Activated T-helper 1 cell treated with Interleukin-2 at 50 U/mL for 16 hours (primary cell): ENCODE results near the gene HOXB6.
A peak's percentile ranks its signal among the peaks of the same experiment; 100 is the strongest.

Experiments used
- DNase-seq: peaks from one replicate; pipeline ENCODE4 v3.0.0-alpha.2; 2020; ENCODE audit warnings: low read depth

HOXB6 gene

GRCh38 chr17:48604770-48605329 is at the start of gene HOXB6:
Gene HOXB6, minus strand, starts transcription at chr17:48604986. Its CDS starts 6,836 bp downstream, at chr17:48598150.
- DNase-seq: no peak

- no peak for DNase-seq
Measured at GRCh38 chr17:48649741-48650140, 45.0 kb upstream of the HOXB6 start.

DNA sequence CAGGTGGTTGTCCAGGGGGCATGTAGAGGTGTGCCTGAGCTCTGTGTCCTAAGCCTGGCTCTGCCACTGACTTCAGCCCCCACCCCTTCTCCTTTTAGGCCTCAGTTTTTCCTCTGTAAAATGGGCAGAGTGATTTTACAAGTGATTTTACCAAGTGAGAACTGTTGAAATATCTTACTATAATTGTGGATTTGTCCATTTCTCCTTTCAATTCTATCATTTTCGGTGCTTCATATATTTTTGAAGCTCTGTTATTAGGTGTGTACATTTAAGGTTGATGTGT is 43.1 kb upstream of the HOXB6 start:
- no peak for DNase-seq

GRCh38 chr17:48647103-48647962 is 42.5 kb upstream of the HOXB6 start:
- DNase-seq: no peak

- no peak for DNase-seq
Measured at GRCh38 chr17:48646183-48647102, 41.7 kb upstream of the HOXB6 start.

DNA sequence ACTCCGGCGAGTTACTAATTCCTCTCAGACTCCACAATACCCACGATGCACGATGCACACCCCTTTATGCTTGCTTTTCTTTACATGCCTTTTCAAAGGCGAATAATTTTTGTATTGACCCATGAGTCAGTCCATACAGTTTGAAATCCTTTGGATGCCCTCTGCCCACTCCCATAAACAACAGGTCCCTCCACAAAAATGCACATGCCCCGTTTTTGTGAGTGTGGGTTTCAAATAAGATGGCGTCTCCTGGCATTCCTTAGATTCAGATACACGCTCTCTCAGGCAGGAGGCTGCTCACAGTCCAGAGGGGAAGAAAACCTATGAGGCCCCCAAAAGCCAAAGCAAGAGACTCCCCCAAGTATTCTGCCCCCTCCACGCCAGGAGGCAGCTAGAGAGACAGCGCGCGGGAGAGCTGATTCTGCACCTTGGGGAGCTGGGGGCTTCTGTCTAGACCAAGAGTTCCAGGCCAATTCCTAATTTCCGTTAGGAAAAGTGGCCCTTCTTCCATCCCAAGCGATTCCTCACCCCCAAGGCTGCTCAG is 40.9 kb upstream of the HOXB6 start:
- no peak for DNase-seq

GRCh38 chr17:48644910-48645557 is 40.2 kb upstream of the HOXB6 start:
- DNase-seq: no peak

- no peak for DNase-seq
Measured at GRCh38 chr17:48644159-48644558, 39.4 kb upstream of the HOXB6 start.

GRCh38 chr17:48643697-48644012 is 38.9 kb upstream of the HOXB6 start:
- no peak for DNase-seq

DNA sequence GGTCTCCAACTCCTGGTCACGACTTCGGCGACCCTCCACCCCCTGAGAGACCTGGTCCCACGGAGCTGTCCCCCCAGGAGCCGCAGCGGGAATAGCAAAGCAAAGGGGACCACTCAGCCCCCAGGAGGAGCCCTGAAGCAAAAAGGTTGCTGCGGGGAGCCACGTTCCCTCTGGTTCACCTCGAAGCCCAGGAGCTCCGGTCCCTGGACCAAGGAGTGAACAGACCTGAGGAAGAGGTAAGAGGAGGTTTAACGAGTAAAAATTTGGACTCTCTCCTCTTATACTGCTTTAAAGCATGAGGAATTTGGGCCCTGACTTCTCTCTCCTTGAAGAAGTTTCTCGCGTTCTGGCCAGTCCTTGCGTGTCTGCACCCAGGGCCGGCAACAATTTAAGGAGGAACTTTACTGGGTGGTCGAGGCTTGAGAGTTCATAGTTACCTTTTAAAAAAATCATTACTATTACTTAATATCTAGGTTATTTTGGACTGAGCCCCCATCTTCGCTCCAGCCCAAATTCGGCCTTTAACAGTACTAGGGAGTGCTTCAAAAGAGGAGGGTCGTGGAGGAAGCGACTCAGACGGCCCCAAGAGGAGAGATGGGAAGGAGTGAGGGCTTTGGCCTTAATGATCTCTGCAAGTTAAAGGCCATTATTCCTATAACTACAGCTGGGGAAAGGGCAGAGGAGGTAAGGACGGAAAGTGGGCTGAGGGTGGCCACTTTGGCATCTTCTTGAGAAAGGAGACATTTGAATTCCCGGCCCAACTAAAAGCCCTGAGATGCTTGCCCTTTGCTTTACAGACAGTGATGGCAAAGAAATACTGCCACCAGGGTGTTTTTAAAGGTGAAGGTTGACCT is 38.3 kb upstream of the HOXB6 start:
- DNase-seq: no peak

DNA sequence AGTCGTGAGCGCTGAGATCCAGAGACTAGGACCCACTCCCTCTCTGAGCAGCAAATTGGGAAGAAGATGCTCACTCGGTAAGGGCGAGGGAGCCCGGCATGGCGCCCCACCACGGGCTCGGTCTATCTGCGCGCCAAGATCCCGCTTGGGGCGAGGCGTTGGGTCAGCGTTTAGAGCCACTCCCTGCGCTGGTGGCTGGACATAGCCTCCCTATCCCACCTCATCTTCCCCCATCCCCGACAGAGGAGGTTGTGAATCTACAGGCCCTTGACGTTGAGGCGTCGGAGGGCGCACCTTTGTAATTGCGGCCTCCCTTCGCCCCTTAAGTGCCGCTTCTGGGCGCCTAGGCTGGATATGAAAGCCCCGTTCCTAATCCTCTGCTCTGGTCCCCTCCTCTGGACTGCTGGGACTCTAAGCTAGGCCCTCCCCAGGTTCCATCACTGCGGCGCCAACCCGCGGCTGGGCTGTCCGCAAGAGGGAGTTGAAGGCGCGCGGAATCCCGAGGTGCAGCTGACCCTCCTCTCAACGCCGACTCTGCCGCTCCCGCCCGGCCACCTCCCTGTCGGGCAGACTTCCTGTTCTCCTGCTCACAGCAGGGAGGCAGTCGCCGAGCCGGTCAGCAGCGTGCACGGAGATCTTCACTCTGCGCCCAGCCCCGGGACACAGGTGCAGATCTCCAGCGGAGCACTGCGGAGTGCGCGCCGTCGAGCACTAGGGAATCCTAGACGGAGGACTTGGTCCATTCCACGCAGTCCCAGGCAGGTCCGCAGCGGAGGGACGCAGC is 37.5 kb upstream of the HOXB6 start:
- DNase-seq: no peak

DNA sequence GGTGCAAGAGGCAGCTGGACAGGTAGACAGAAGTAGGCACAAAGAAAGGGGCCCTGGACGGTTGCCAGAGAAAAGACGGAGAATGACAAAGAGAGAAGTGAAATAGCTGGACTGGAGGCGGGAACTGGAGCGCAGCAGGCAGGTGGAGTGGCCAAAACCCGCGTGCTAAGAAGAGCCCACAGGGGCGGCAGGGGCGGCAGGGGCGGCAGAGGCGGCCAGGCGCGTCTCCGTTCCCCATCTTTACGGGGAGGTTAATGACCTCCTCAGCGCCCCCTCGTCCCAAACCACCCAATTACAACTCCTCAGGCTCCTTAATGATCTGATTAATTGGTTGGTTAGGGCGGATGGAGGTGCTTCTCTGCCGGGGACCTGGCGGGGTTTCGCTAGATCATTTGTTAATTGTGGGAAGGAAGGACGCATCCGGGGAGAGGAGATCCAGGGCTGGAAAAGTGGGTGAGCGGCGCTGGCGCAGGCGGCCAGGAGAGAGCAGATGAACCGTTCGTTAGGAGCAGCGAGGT is 36.8 kb upstream of the HOXB6 start:
- no peak for DNase-seq

DNA sequence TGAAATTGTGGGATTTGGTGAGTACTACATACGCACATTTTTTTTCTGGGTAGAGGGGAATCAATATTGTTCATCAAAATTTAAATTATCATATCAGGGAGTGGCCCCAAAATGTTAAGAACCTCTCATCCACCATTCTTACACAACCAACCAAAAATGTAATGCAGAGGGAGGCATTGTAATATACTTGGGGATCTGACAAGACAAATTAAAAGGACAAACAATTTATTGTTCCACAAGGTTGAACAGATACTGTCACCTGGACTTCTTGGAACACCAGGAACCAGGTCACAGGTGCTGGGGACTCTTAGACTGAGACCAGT is 36.0 kb upstream of the HOXB6 start:
- no peak for DNase-seq

DNA sequence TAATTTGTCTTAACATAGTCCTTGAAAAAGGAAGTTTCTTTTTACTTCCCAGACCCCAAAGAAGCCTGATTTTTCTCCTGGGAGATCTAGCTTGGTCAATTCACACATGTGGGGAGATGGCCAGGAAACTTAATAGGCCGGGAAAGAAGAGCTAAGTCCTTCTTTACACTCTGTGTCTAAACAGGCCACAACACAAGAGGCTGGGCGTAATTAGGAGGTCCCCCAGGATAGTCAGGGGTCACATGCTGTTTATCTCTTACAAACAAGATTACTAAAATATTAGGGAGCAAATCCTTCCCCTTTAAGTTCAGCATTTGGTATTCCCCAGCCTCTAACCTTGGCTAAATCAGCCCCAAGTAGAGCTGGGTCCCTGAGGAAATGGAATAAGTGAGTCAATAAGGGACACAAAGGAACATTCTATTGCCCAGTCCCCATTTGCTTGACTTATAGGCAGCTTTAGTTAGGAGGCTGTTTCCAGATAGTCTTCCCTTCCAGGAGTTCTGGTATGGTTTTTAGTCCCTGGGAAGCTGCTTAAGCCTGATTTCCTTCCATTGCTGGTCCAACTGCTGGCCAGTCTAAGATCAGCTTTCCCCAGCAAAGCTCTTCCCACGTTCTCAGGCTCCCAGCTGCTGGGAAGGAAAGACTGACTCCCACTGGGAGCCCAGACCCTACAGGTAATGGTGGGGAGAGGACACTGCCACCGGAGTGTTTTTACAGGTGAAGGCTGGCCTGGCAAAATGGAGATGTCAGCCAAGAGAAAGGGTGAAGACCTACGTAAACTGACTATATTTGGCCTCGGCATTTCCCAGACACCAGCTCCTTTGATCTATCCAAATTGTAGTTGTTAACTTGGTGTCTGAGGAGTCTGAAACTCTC is 35.4 kb upstream of the HOXB6 start:
- DNase-seq: no peak

- no peak for DNase-seq
Measured at GRCh38 chr17:48639136-48639535, 34.4 kb upstream of the HOXB6 start.

- DNase-seq: no peak
Measured at GRCh38 chr17:48637323-48638260, 32.8 kb upstream of the HOXB6 start.

DNA sequence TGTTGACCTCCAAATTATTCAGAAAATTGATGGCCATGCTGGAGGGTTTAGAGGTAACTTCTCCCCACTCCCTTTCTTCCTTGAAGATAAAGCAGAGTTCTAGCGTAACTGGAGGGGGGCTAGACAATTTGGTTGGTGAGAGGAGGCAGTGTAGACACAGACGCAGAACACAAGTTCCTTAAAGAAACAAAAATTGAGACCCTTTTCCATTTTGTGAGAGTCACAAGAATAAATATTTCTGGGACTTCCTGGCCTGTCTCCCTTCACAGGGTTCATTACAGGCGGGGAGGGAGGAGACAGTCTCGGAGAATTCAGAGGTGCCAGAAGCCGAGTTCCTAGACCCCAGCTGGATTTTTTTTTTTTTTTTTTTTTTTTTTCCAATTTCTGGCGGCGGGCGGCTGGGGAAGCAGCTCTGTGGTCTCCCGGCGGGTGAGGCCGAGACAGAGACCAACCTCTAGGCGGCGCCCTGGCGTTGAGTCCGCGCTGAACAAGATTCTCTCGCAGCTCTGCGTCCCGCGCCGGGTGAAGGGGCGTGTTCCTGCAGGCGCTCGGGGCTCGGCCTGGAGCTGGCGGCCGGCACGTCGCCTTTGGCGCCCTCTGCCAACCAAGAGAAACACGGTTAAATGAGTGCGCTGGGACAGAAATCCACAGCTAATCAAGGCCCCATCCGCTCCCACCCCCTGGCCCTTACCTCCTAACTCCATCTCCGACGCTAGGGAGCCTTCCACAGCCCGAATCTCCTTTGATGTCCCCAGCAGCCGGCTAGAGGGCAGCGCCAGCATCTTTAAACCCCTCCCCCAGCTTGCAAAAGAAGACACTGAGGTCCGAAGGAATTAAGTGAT is 31.6 kb upstream of the HOXB6 start:
- peak; percentile 48 for DNase-seq
